Measurements from ENCODE around the gene ARHGAP21. TPM values are rescaled to one million over a fixed set of nuclear protein-coding genes. Genes with fewer than 3 reads are reported as not detected.

ARHGAP21 gene
- total RNA-seq, 4 donors from 2014 or later, result 35.1 to 60.5 (median 54.1) TPM

- Histone ChIP-seq H3K4me3 (no peak overlapping the region), H3K9me3 (no peaks in the 10 kb centered on the region), H3K27me3 (no peaks in the 10 kb centered on the region), H3K4me1 (peaks cover 23 to 49% of the 10 kb centered on the region in 2 donors), H3K27ac (peak overlapping the region; percentile 19 to 39 (median 24)), H3K36me3 (no peaks in the 10 kb centered on the region)
- in situ Hi-C loops (cut with MboI; ENCODE audit: low sequenced_read_pairs in 4 of 4) (no loop called here), intact Hi-C loops (cut with DNase I; ENCODE audit: low total_unique reads) (no loop called here)
- DNase-seq (peak in 1 of 2 donors; percentile 36), ATAC-seq (peak; percentile 54 to 68)
- TF ChIP-seq POLR2A (IDR thresholded peaks at IDR 0.05), result no peak
- no peak for TF ChIP-seq CTCF (IDR thresholded peaks at IDR 0.05 in 4 of 5, conservative IDR thresholded peaks at IDR 0.05 in 1 of 5)
Measured at GRCh38 chr10:24685958-24686540, 37.6 kb downstream of the ARHGAP21 start.

DNA sequence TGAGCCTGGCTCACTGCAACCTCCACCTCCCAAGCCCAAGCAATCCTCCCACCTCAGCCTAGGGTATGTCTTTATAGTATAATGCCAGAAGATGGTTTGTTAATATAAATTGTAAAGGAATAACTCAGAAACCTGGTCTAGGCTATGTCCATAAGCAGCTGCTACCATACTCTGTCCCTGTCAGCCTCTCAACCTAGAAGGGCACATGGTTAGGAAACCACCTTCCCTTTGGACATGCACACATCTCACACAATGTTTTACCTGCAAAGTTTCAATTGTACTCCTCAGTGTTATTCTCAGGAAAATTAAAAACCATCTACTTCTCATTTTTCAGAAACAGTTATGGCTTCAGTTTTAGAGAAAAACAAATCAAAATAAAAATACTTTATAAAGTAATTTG is 40.1 kb downstream of the ARHGAP21 start:
- Histone ChIP-seq H3K27me3 (no peaks in the 10 kb centered on the region), H3K4me1 (peaks cover 25 to 41% of the 10 kb centered on the region in 2 donors), H3K36me3 (no peaks in the 10 kb centered on the region), H3K9me3 (no peaks in the 10 kb centered on the region), H3K27ac (no peak overlapping the region), H3K4me3 (no peak overlapping the region)
- intact Hi-C loops (cut with DNase I; ENCODE audit: low total_unique reads) (no loop called here), in situ Hi-C loops (cut with MboI; ENCODE audit: low sequenced_read_pairs in 4 of 4) (no loop called here)
- ATAC-seq (no peak), DNase-seq (no peak)
- TF ChIP-seq CTCF (IDR thresholded peaks at IDR 0.05 in 4 of 5, conservative IDR thresholded peaks at IDR 0.05 in 1 of 5), result no peak

DNA sequence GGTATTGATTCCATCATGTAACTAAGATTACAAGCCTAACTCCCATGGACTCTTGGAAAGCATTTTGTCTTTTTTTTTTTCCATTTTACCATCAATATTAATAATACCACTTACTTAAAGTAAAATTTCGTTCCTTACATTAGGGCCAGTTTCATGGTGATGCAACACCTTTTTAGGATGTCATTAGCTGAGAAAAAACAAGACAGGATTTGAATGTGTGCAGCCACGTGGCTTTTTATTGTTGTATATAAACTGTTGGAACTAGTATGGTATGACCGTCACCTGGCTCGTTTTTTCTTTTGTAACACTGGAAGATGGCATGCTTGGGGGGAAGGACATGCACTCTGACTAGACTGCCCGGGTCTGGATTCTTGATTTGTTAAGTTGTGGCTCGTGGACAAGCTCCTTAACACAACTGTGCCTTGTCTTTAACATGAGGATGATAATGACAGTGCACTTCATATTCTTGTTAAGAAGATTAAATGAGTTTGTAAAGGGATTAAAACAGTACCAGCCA is 42.1 kb downstream of the ARHGAP21 start:
- no peak for TF ChIP-seq POLR2A (IDR thresholded peaks at IDR 0.05)
- Histone ChIP-seq H3K27me3 (no peaks in the 10 kb centered on the region), H3K4me3 (no peak overlapping the region), H3K36me3 (no peaks in the 10 kb centered on the region), H3K27ac (peak overlapping the region in 3 of 4 donors; percentile 18 to 66 (median 35)), H3K4me1 (peaks cover 17 to 41% of the 10 kb centered on the region in 2 donors), H3K9me3 (no peaks in the 10 kb centered on the region)
- intact Hi-C loops (cut with DNase I; ENCODE audit: low total_unique reads), result no loop called here
- no peak for DNase-seq
- in situ Hi-C loops (cut with MboI; ENCODE audit: low sequenced_read_pairs in 4 of 4), result no loop called here
- ATAC-seq, result peak; percentile 60 to 63

DNA sequence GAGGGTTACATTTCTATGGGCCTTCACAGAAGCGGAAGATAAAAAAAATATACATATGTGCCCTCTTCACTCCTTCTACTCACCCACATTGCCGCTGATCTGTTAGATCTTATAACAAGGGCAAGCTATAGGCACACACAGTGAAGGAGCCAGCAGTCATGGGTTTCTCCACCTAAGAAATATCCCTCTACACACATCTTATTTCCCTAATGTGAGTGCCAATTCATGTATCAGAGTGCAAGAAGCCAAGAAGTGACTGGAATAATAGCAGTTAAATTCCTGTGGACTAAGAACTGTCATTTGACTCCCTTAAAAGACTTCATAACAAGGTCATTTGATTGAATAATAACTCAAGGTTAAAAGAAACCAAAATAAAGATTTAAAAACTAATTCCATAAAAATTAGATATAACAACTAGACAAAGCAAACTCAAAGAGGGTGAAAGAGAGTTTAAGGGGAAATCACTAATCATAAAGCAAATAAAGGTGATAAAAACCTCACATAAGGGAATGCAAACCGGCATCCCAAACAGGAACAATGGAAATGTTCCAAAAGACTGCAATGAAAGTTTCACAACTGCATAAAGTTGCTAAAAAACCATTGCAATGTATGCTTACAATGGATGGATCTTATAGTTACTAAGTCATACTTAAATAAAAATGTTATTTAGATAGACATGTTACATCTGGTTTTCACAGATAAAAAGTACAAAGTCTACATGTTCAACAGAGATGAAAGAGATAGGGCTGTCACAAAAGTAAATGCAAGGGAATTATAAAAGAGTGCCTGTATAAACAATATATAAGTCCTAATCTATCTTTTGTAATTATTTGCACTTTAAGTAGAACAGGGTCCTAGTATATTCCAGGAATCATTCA is 42.8 kb downstream of the ARHGAP21 start:
- DNase-seq (no peak), ATAC-seq (peak; percentile 34 to 58)
- H3K4me1 ChIP-seq, result peaks cover 17 to 38% of the 10 kb centered on the region in 2 donors
- H3K27ac ChIP-seq, result peak overlapping the region; percentile 18 to 66 (median 33)
- intact Hi-C loops (cut with DNase I; ENCODE audit: low total_unique reads), result no loop called here
- no peaks in the 10 kb centered on the region for H3K36me3 ChIP-seq
- H3K9me3 ChIP-seq, result no peaks in the 10 kb centered on the region
- TF ChIP-seq POLR2A (IDR thresholded peaks at IDR 0.05) (no peak), CTCF (IDR thresholded peaks at IDR 0.05 in 4 of 5, conservative IDR thresholded peaks at IDR 0.05 in 1 of 5) (no peak)
- no peaks in the 10 kb centered on the region for H3K27me3 ChIP-seq
- in situ Hi-C loops (cut with MboI; ENCODE audit: low sequenced_read_pairs in 4 of 4), result no loop called here
- H3K4me3 ChIP-seq, result no peak overlapping the region

DNA sequence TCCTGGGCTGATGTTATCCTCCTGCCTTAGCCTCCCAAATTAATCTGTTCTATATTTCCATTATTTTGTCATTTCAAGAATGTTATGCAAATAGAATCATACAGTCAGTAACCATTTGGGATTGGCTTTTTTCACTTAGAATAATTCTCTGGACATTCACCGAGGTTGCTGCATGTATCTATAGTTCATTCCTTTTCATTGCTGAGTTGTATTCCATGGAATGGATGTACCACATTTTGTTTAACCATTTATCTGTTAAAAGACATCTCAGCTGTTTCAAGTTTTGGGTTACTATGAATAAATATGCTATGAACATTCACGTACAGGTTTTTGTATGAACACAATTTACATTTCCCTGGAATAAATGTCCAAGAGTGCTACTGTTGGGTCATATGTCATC is 44.9 kb downstream of the ARHGAP21 start:
- H3K9me3 ChIP-seq, result no peaks in the 10 kb centered on the region
- H3K27me3 ChIP-seq, result no peaks in the 10 kb centered on the region
- no peak overlapping the region for H3K4me3 ChIP-seq
- no peaks in the 10 kb centered on the region for H3K36me3 ChIP-seq
- H3K27ac ChIP-seq, result no peak overlapping the region
- no peak for TF ChIP-seq POLR2A (IDR thresholded peaks at IDR 0.05)
- no peak for TF ChIP-seq CTCF (IDR thresholded peaks at IDR 0.05 in 4 of 5, conservative IDR thresholded peaks at IDR 0.05 in 1 of 5)
- peaks cover 17 to 45% of the 10 kb centered on the region in 2 donors for H3K4me1 ChIP-seq
- in situ Hi-C loops (cut with MboI; ENCODE audit: low sequenced_read_pairs in 4 of 4) (no loop called here), intact Hi-C loops (cut with DNase I; ENCODE audit: low total_unique reads) (no loop called here)
- ATAC-seq (no peak), DNase-seq (no peak)
